NCI-H526 (cell line): ENCODE data around the gene UPF1.
A peak's percentile ranks its signal among the peaks of the same experiment; 100 is the strongest.

Source experiments
- DNase-seq, 2 experiments: peaks; one replicate each; lab custom pipeline; 2025; lab: John Stamatoyannopoulos, UW

UPF1 gene

GRCh38 chr19:18857223-18857622, 25.5 kb downstream of the UPF1 start:
- DNase-seq = no peak

- no peak for DNase-seq
These were observed 27.3 kb downstream of the UPF1 start for GRCh38 chr19:18858906-18859646.

GRCh38 chr19:18859676-18860301, 28.0 kb downstream of the UPF1 start:
- no peak for DNase-seq

DNA sequence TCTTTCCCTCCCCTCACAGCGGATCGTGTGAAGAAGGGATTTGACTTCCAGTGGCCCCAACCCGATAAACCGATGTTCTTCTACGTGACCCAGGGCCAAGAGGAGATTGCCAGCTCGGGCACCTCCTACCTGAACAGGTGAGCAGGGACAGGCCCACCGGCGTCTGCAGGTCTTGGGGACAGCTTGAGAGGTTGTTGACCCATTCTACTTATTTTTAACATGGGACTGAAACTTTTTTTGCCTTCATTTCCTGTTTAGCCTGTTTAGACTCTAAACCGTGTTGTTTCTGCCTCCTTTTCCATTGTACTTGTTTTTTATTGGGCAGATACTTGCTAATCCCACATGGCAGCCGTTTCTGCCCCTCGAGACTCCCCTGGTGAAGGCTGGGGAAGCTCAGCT, 28.5 kb downstream of the UPF1 start:
- no peak for DNase-seq

DNA sequence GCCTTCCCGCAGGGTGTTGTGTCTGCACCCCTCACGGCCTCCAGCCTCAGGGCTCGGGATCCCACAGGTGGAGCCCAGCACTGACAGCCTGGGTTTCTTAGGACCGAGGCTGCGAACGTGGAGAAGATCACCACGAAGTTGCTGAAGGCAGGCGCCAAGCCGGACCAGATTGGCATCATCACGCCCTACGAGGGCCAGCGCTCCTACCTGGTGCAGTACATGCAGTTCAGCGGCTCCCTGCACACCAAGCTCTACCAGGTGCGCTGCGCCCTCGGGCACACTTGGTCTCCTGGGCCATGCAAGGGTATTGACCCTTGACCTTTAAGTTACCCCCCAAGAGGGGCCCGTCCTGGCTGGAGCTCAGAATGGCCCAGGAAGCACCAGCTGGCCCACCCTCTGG, 29.0 kb downstream of the UPF1 start:
- no peak for DNase-seq

- DNase-seq = no peak
These were observed 29.5 kb downstream of the UPF1 start for GRCh38 chr19:18861235-18861634.

DNA sequence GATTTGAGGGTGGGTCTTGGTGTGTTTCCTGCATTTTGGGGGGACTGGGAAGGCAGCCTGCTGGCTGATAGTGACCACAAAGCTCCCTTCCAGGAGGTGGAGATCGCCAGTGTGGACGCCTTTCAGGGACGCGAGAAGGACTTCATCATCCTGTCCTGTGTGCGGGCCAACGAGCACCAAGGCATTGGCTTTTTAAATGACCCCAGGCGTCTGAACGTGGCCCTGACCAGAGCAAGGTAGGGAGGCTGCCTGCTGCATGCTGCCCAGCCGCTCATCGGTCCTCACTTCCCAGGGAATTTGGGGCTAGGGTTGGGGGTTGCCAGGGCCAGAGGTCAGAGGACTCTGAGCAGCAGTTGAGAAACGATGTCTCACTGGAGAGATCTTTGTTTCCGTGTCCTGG, 30.2 kb downstream of the UPF1 start:
- no peak for DNase-seq

- no peak for DNase-seq
These were observed 31.4 kb downstream of the UPF1 start for GRCh38 chr19:18862976-18863842.

GRCh38 chr19:18863843-18864362, 32.1 kb downstream of the UPF1 start:
- no peak for DNase-seq

- no peak for DNase-seq
These were observed 33.6 kb downstream of the UPF1 start for GRCh38 chr19:18865106-18865972.

DNA sequence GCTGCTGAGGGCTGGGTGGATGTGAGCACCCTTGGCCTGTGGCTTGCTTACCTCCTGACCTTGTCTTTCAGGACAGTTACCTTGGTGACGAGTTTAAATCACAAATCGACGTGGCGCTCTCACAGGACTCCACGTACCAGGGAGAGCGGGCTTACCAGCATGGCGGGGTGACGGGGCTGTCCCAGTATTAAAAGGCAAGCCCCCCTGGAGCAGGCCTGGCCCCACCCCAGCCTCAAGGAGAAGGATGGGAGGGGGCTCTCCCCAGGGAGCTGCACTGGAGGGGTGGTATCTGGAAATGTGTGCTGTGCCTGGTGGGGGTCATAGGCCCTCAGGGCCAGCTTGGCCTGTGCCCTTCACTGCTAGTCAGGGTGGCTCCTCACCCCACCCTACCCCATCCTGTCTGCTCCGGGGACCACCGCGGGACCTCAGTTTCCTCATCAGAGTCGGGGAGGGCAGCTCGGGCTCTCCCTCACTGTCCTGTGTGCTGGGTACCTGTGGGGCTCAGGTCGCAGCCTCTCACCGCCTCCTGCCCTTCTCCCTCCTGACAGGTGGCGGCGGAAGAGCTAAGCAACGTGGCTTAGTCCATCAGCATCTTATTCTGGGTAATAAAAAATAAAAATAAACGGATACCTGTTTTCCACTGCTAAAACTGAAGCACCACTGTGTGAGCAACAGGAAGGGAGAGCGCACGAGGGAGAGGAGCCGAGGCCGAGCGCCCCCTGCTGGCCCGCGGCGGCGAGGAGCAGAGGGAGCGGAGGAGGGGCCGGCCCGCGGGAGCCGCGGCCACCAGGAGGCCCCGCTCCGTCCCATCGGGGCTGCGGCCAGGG, 34.4 kb downstream of the UPF1 start:
- peak in 1 of 2 experiments; percentile 44 for DNase-seq

DNA sequence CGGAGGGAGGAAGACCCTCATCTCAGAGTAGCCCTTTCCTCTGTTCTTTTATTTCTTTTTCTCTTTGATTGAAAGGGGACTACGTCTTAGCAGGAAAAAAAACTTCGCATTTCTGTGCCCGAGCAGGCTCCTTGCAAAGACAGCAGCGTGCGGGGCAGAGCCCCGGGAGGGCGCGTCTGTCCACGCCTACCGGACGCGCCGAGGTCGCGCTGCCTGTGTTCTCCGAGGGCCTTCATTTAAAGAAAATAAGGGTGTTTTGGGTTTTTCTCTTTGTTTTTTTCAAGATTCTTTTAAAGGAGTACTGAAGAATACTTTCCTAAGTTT, 35.0 kb downstream of the UPF1 start:
- no peak for DNase-seq

GRCh38 chr19:18867199-18867598, 35.4 kb downstream of the UPF1 start:
- no peak for DNase-seq

DNA sequence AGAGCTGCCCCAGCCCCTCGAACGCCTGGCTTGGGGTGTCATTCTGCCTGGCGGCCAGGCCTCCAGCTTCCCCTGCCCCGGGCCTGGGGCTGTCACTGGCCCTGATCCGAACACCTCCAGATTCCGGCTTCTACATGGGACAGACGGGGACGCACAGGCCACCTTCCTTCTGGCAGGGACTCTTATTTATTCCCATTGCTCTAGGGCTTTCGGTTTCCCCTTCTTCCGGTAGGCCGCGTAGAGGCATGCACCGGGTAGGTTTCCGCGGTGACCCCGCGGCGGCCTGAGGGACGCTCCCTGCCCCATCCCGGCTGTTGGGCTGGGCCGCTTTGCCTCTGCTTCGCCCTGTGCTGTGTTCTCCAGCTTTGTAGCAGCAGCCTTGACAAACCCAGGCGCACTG, 36.0 kb downstream of the UPF1 start:
- no peak for DNase-seq

DNA sequence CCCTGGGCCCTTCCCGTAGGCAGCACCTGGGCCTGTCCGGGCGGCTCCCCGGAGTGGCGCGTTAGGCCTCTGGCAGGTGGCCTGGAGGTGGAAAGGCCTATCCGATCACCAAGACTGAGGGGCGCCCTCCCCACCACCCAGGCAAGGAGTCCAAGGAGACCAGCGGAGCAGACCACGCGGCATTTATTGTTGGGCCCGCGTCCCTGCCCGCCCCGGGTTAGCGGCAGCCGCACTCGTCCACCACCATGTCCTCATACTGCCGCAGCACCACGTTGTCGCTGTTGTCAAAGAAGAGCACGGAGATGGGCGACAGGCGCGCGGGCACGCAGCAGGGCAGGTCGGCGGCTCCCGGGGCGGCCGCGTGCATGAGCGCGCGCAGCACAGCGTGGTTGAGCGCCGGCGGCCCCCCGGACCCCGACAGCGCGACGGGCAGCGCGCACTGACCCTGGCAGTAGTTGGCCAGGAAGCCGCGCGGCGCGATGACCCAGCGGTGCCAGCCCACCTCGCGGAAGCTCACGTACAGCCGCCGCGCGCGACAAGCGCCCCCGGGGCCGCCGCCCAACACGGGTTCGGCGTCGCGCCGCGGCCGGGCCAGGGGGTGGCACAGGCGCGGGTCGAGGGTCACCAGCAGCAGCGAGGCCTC, 36.7 kb downstream of the UPF1 start:
- DNase-seq = no peak

GRCh38 chr19:18869023-18869618, 37.4 kb downstream of the UPF1 start:
- no peak for DNase-seq

DNA sequence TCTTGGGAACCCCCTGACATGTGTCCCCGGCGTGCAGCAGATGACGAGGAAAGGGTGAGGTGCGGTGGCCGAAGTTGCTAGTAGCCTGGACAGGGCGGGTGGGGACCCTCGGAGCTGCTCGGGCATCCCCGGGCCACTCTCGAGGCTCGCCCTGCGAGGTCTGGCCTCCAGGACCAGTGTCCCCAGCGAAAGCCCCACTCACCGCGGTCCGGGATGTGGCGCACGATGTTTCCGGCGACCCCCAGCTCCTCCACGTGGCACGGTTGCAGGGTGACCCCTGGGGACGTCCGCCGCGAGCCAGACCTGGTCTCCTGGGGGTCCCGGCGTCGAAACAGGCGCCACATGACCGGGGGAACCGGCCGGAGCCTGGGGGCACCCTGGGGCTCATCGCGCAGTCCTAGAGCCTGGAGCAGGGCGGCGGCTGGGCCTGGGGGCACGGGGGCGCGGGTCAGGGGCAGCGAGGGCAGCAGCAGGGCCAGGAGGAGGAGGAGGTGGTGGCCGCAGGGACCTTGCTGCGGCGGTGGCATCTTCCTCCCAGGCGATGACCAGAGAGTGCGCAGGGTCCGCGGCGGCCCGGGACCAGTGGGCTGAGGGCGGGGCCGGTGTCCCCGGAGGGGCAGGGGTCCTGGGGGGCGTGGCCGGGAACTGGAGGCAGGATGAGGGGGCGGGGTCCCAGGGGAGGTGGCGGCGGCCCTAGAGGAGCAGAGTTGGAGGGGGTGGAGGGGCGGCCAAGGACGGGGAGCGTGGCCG, 38.2 kb downstream of the UPF1 start:
- DNase-seq = no peak

GRCh38 chr19:18870531-18871172, 38.9 kb downstream of the UPF1 start:
- no peak for DNase-seq

- DNase-seq = no peak
These were observed 39.8 kb downstream of the UPF1 start for GRCh38 chr19:18871543-18871942.
